Heart right ventricle (tissue), 16 donors: Measurements from ENCODE around the gene GRHL1. TPM values are rescaled to one million over a fixed set of nuclear protein-coding genes. Genes with fewer than 3 reads are reported as not detected.

ENCODE experiments used
- ATAC-seq, 8 donors: fragments of 200-7000 bp; cut with Tn5 transposase; one replicate each; pipeline ENCODE4 v1.9.1; 2020; ENCODE audit warnings: mild to moderate bottlenecking in 8 of 8, moderate library complexity in 8 of 8, moderate number of reproducible peaks in 1 of 8
- DNase-seq, 2 donors: peaks; one replicate each; pipeline ENCODE4 v3.0.0-alpha.2; 2020
- H3K27ac ChIP-seq, 10 donors: fragments of 200-600 bp; sonication (generic) in 2 of 10; one replicate each; pipeline versions ENCODE4 v1.5.0 to v1.8.0; 2020 to 2022; ENCODE audit warnings: mild to moderate bottlenecking in 3 of 10
- H3K27me3 ChIP-seq, 7 donors: fragments of 200-600 bp; one replicate each; pipeline ENCODE4 v1.8.0; 2021 to 2022; ENCODE audit warnings: mild to moderate bottlenecking in 2 of 7
- H3K36me3 ChIP-seq, 9 donors: fragments of 200-600 bp; sonication (generic) in 1 of 9; one replicate each; pipeline versions ENCODE4 v1.5.0 to v1.8.0; 2020 to 2022; ENCODE audit warnings: mild to moderate bottlenecking in 2 of 9
- H3K4me1 ChIP-seq, 9 donors: fragments of 200-600 bp; sonication (generic) in 1 of 9; one replicate each; pipeline versions ENCODE4 v1.5.0 to v1.8.0; 2020 to 2022; ENCODE audit warnings: mild to moderate bottlenecking in 4 of 9
- H3K4me3 ChIP-seq, 10 donors: fragments of 200-600 bp; sonication (generic) in 2 of 10; one replicate each; pipeline versions ENCODE4 v1.5.0 to v1.8.0; 2020 to 2022; ENCODE audit warnings: mild to moderate bottlenecking in 7 of 10, moderate library complexity in 2 of 10
- H3K9me3 ChIP-seq, 11 donors: fragments of 200-600 bp in 10 of 11; sonication (generic) in 2 of 11; one replicate each; pipeline versions ENCODE4 v1.5.0 to v1.8.0; 2013 to 2022; ENCODE audit warnings: mild to moderate bottlenecking in 2 of 11, control low read depth in 1 of 11, moderate library complexity in 1 of 11
- WGBS, 2 donors: extraction: QIAGEN DNeasy Blood & Tissue Kit; methylation state at CpG; one replicate each; pipeline ENCODE4 v1.1.7; 2013; ENCODE audit warnings: inconsistent platforms in 1 of 2; 5-methylcytosine and 5-hydroxymethylcytosine counted together
- intact Hi-C, 10 donors: fragments of 100-400 bp; cut with DNase I; formaldehyde crosslinking; loops; one replicate each; pipeline versions ENCODE4 v1.11.1 to v1.14.2; 2022
- polyA plus RNA-seq, 2 donors: library from polyadenylated mRNA; stranded (reverse); fragments of 200-250 nt; gene quantifications; one replicate each; pipeline ENCODE4 v1.2.3, GENCODE V29; 2013
- total RNA-seq, 10 donors: library from RNA; stranded (reverse); fragmentation: NEBNext Ultra II Directional in 3 of 10; extraction: Animal tissue kit (Norgen Biotek cat#: 25700) in 3 of 10; gene quantifications; one replicate each; pipeline versions ENCODE4 v1.2.1 to v1.2.4, GENCODE V29; 2021 to 2023
- TF ChIP-seq, protein P1 (sequence below), 9 donors: fragments of 200-600 bp; sonication (generic) in 2 of 9; IDR thresholded peaks; one replicate each; pipeline versions ENCODE4 v1.5.0 to v1.8.0; 2021 to 2022; ENCODE audit warnings: antibody characterized with exemption in 9 of 9, mild to moderate bottlenecking in 5 of 9, moderate library complexity in 1 of 9
- donor health status: Arrhythmogenic right ventricular cardiomyopathy.
- donor health status: ischemic (EF 13 %, LVEDD 7.1; RV severe dilation, severe dysfunction).
- donor health status: healthy with polysubstance abuse.
- donor health status: DM: no; HTN: yes; CAD: no.
- donor health status: DM: no; HTN: no; CAD: no.
- donor health status: ischemic (EF 25% LVEDD 6.9; RV normal size, moderate dysfunction).
- donor health status: ischemic (EF 25% LVEDD 5.7; RV mildly dilated, moderate dysfunction).
- donor health status: healthy.
- donor health status: DM: yes; HTN: yes; CAD: no.
- donor health status: Ischemic cardiomyopathy.
- donor health status: ischemic (EF 35%, LVEDD 5.7; RV mildly dilated, moderate dysfunction).
- donor health status: nonischemic (EF 11% LVEDD 7.7; RV severe dilation, severe dysfunction).
- donor health status: DM: yes; HTN: yes; CAD: no.
- donor health status: PGD.
- donor health status: ischemic (EF 29% LVEDD 5.4; RV normal size, mild dysfunction).
- donor health status: nonischemic (EF 23%, LVEDD 6.1; RV moderate dilation, normal function).

GRHL1 gene
- total and polyA plus RNA-seq, 12 donors, result 0.29 to 3.0 (median 0.90) TPM

DNA sequence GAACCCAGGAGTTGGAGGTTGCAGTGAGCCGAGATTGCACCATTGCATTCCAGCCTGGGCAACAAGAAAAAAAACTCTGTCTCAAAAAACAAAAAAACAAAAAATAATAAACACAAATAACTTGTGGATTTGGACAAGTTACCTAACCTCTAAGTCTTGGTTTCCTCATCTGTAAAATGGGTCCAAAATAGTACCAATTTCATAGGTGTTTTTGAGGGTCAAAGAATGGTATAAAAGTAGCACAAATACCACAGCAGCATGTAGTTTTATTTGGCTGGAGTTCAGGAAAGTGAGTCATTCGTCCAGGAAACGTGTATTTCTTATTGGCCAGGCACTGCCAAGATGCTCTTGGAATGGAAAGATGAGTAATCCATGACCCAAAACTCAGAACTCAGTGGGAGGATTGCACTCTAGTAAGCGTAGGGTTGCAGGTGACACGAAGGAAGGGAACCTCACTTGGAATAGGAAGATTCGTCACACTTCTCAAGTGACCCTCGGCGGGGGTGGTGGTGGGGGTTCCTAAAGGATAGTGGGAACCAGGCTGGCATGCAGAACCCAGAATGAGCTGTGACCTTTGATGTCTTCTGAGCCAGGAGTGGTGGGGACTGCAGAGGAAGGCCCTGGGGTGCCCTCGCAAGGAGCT, 24.4 kb downstream of the GRHL1 start:
- H3K27me3 ChIP-seq, result no peaks in the 10 kb centered on the region
- TF ChIP-seq, protein P1, sequence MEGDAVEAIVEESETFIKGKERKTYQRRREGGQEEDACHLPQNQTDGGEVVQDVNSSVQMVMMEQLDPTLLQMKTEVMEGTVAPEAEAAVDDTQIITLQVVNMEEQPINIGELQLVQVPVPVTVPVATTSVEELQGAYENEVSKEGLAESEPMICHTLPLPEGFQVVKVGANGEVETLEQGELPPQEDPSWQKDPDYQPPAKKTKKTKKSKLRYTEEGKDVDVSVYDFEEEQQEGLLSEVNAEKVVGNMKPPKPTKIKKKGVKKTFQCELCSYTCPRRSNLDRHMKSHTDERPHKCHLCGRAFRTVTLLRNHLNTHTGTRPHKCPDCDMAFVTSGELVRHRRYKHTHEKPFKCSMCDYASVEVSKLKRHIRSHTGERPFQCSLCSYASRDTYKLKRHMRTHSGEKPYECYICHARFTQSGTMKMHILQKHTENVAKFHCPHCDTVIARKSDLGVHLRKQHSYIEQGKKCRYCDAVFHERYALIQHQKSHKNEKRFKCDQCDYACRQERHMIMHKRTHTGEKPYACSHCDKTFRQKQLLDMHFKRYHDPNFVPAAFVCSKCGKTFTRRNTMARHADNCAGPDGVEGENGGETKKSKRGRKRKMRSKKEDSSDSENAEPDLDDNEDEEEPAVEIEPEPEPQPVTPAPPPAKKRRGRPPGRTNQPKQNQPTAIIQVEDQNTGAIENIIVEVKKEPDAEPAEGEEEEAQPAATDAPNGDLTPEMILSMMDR (IDR thresholded peaks at IDR 0.05), result no peak
- H3K9me3 ChIP-seq, result no peaks in the 10 kb centered on the region
- 53 to 63% methylated on average over 9 of the region's 9 CpGs for WGBS, 2 donors
- H3K4me1 ChIP-seq, result peaks cover 0 to 35% (median 20%) of the 10 kb centered on the region in 9 donors
- DNase-seq, result peak in 1 of 2 donors; percentile 53
- intact Hi-C loops, result no loop called here
- ATAC-seq, result peak in 6 of 8 donors; percentile 40 to 87 (median 76)
- no peaks in the 10 kb centered on the region for H3K36me3 ChIP-seq
- H3K27ac ChIP-seq, result no peak overlapping the region
- H3K4me3 ChIP-seq, result no peak overlapping the region

DNA sequence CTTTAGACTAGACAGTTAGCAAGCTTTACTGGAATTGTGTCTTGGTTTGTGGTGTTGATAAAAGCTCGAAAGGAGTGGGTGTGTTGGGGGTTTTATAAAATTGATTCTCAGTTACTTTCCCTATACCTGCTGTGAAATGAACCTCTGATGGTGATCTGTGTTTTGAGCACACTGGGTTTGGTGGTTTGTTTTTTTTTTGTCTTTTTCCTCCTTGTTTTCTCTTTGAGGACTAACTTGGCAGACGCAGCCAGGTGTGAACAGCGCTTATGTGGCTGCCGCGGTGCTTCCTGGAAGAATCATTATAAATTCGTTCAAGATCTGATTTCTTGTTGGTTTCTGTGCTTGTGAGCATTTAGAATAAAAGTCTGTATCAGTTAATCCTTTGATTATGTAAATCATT, 28.5 kb downstream of the GRHL1 start:
- no peak overlapping the region for H3K4me3 ChIP-seq
- peaks cover 5 to 52% (median 30%) of the 10 kb centered on the region in 9 donors for H3K4me1 ChIP-seq
- intact Hi-C loops, result loop anchor here in 3 of 10 donors (10.0 kb wide), 3 partner anchors 445 to 465 kb away; partner anchors contain the start of gene ODC1 (in 1 of the 3)
- no peaks in the 10 kb centered on the region for H3K27me3 ChIP-seq
- WGBS, 2 donors, result 84 to 87% methylated on average over 6 of the region's 6 CpGs
- no peaks in the 10 kb centered on the region for H3K36me3 ChIP-seq
- no peaks in the 10 kb centered on the region for H3K9me3 ChIP-seq
- H3K27ac ChIP-seq, result no peak overlapping the region
- DNase-seq, result no peak
- ATAC-seq, result no peak
- TF ChIP-seq, protein P1 (IDR thresholded peaks at IDR 0.05), result no peak

DNA sequence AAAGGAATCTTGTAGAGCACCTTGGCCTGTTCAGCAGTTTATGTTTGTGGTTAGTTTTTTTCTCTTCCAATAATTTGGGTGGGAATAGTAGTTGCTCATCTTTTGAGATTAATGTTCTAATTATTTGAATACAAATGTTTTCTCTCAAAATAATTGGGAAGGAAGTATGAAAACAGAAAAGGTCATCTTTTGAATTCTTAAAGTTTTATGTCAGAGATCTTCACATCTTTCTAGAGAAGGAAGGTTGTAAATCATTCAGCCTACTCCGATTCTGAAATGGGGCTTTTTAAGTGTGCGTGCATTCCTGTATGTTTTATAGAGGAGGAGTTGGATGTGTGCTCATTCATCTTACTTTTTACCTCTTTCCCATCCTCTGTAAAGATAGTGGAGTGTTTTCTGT, 29.0 kb downstream of the GRHL1 start:
- Histone ChIP-seq H3K27me3 (no peaks in the 10 kb centered on the region), H3K27ac (no peak overlapping the region), H3K4me3 (no peak overlapping the region), H3K9me3 (no peaks in the 10 kb centered on the region), H3K36me3 (no peaks in the 10 kb centered on the region), H3K4me1 (peaks cover 5 to 52% (median 30%) of the 10 kb centered on the region in 9 donors)
- ATAC-seq (no peak), DNase-seq (no peak)
- TF ChIP-seq, protein P1 (IDR thresholded peaks at IDR 0.05), result no peak
- intact Hi-C loops, result loop anchor here in 3 of 10 donors (10.0 kb wide), 3 partner anchors 444 to 464 kb away; partner anchors contain the start of gene ODC1 (in 1 of the 3)
- 95 to 97% methylated on average over 2 of the region's 2 CpGs for WGBS, 2 donors

DNA sequence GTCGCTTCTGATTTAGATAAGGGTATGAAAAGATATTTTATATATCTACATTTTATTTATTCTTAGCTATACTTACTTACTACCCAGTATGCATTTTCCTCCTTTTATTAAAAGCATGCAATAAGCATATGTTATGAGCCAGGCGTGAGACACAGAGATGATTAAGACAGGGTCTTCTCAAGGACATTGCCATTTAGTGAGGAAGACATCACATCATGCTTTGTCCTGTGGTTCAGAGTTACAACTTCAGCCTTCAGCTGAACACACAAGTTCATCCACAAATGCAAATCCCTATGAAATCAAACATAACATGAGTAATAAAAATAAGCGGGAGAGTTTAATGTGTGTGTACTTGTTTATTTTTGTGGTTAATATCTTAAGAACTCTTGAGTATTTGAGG, 30.2 kb downstream of the GRHL1 start:
- H3K4me3 ChIP-seq, result no peak overlapping the region
- H3K27ac ChIP-seq, result no peak overlapping the region
- 92 to 95% methylated on average over 3 of the region's 3 CpGs for WGBS, 2 donors
- H3K36me3 ChIP-seq, result no peaks in the 10 kb centered on the region
- intact Hi-C loops, result loop anchor here in 4 of 10 donors (2.0 to 10.0 kb wide), 4 partner anchors 67 to 463 kb away; partner anchors contain the start of gene ODC1 (in 1 of the 4)
- TF ChIP-seq, protein P1 (IDR thresholded peaks at IDR 0.05), result no peak
- peaks cover 5 to 44% (median 24%) of the 10 kb centered on the region in 9 donors for H3K4me1 ChIP-seq
- DNase-seq (no peak), ATAC-seq (no peak)
- H3K9me3 ChIP-seq, result no peaks in the 10 kb centered on the region
- H3K27me3 ChIP-seq, result no peaks in the 10 kb centered on the region
